HG03354 (cell line): ENCODE results near the gene SCYGR7.
"Not testable (repeated sequence)": the region's sequence is repeated elsewhere in the genome, so short reads cannot be mapped to it uniquely, and the experiment has no call there.

ENCODE experiments used
- ATAC-seq: cut with Tn5 transposase; IDR thresholded peaks from one replicate; pipeline ENCODE4 v1.9.1; 2021; ENCODE audit warnings: mild to moderate bottlenecking; ENCODE audit not compliant: unreplicated experiment, poor library complexity, severe bottlenecking

Gene SCYGR7, protein sequence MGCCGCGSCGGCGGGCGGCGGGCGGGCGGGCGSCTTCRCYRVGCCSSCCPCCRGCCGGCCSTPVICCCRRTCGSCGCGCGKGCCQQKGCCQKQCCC

DNA sequence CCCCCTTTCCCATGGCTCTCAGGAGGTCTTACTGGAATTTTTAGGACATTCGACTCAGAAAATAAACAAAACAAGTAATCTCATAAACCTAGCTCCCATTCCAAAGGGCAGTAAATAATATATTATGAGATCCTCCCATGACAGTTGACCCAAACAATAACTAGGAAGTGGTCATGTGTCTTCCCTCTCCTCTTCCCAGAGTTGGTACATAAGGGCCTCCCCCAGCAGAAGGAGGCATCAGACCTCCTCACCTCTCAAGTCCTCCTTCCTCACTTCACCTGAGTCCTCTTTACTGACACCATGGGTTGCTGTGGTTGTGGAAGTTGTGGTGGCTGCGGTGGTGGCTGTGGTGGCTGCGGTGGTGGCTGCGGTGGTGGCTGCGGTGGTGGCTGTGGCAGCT is at the start of gene SCYGR7:
TSS of gene SCYGR7 (plus strand) at position 301 of the 400 bp plus-strand sequence. CDS start at position 301, 0 bp downstream.
- no peak for ATAC-seq

DNA sequence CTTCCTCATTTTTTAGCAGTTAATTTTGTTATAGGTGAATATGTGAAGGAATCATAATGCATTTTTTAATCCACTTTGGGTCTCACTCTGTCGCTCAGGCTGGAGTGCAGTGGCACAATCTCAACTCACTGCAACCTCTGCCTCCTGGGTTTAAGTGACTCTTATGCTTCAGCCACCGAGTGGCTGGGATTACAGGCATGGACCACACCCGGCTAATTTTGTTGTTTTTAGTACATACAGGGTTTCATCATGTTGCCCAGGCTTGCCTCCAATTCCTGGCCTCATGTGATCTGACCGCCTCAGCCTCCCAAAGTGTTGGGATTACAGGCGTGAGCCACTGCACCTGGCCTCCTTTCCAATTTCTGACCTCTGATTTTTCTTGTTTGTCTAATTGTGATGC is 43.9 kb upstream of the SCYGR7 start:
- no peak for ATAC-seq

DNA sequence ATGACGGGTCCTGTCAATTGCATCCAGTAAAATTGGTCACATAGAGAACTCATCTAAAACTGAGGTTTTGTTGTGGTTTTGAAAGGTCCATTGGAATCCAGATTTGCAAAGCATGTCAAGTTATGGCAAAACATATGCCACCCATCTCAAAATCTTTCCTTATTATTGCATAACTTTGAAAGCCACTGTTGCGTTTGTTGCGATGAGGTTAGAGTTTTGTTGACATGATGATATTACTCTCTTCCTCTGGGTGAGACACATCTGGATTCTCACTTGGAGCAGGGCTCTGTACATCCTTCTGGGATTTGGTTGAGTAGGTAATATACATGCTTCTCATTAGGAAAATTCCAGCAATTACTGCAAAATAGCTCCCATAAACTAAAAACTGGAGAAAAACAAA is 40.9 kb upstream of the SCYGR7 start:
- no peak for ATAC-seq

DNA sequence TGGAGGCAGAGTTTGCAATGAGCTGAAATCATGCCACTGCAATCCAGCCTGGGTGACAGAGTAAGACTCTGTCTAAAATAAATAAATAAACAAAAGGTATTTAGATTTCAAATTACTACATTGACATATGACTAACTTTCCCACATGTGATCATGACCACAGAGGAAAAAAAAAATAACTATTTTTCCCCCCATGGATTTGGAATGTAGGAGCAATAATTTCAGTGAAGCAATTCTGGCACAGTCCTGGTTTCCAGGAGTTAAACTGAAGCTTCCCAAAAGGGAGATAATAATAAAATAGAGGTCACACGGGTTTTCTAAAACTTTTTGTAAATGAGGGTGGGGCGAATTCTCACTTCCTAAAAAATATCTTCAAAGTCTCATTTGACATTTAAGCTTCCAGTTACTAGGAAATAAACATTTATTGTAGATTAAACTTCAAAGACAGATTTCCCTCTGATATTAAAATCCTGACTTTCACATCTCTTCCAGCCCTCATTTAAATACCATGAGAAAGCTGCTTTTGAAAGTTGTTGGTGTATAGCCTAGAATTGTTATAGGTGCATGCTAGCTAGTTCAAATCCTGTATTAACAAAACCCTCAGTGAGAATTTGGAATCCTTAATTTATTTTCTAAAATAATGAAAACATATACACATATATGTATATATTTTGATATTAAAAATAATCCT is 31.0 kb upstream of the SCYGR7 start:
- no peak for ATAC-seq

DNA sequence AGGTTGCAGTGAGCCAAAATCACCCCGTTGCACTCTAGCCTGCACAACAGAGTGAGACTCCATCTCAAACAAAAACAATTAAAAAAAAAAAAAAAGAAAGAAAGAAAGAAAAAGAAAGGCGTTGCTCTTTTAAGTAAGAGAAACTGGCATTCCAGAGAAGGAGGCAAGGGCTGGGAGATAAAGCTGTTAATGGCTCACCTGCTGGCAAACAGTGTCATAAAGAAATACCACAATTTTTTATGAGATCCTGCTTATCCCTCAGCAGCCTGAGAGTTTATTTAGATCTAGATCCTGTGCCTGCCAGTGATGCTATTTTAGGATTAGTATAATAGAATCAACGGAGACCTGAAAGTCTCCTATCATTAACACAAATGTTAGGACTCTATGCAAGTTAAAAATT is 26.6 kb upstream of the SCYGR7 start:
- no peak for ATAC-seq

DNA sequence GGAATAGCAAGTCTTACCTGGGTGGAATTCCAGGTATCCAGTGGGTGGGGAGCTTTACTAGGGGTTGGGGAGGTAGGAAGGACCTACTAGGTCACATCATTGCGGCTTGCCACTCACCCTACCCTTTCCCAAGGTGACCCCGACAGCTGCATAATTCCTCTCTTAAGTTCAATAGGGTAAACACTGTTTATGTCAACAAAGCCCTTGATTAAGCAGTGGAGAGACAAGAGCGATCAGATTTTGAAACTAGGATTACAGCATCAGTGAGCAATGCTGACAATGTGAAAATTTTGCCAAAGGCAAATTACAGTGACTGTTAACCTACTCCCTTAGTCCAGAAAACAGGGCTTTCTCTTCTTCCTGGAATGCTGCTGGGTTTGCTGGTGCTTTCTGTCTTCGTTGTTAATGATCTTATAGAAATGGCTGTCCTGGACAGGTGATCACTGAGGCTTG is 24.8 kb upstream of the SCYGR7 start:
- no peak for ATAC-seq

DNA sequence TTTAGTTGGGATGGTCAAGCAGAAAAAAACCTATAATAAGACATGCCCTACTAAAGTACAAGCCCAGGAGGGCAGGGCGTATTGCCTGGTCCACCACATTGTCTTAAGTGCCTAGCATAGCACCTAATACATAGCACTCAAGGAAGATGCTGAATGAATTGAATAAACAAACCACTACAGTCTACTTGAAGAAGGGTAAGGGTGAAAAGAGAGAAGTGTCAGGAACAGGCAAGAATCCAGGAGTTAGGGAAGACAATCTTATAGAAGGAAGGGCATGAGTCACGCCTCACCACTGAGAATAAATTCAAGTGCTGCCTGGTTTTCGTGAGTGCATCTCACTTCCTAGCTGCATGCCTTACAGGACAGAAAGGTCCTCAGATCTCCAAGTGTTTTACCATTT is 24.2 kb upstream of the SCYGR7 start:
- ATAC-seq: no peak

DNA sequence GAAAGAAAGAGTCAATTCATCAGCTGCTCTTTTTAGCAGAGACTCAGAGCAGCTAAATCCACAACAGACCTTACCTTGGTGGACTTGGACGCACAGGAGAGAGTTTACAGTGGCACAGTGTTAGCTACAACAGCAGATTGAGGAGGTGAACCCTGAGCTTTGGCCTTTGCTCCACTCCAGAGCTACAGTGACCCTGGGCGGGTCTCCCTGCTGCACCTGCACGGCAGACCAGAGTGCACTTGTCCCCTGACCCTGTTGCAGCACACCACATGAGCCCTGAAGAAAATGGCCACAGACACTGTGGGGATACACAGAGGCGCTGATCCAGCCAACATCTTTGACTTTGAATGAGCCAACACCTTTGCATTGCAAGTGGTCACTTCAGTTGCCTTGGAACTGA is 21.3 kb upstream of the SCYGR7 start:
- ATAC-seq: no peak

DNA sequence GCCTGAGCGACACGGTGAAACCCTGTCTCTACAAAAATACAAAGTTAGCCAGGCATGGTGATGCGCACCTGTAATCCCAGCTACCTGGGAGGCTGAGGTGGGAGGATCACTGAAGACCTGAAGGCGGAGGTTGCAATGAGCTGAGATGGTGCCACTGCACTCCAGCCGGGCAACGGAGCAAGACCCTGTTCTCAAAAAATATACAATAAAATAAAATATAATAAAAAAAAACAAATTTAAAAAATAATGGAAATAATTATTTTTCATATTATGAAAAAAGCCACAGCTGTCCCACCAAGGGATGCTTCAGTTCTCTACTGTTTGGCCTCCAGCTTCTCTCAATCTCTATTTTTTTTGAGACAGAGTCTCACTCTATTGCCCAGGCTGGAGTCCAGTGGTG is 20.7 kb upstream of the SCYGR7 start:
- no peak for ATAC-seq

DNA sequence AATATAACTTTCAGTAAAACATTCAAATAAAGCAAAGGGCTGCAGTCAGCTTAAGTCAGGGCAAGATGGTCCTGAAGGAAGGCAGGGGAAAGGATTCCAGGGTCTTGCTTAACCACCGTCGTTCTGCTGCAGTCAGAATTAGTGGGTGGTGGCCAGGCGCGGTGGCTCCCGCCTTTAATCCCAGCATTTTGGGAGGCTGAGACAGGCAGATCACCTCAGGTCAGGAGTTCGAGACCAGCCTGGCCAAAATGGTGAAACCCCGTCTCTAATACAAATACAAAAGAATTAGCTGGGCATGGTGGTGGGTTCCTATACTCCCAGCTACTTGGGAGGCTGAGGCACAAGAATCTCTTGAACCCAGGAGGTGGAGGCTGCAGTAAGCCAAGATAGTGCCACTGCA is 17.1 kb upstream of the SCYGR7 start:
- no peak for ATAC-seq

DNA sequence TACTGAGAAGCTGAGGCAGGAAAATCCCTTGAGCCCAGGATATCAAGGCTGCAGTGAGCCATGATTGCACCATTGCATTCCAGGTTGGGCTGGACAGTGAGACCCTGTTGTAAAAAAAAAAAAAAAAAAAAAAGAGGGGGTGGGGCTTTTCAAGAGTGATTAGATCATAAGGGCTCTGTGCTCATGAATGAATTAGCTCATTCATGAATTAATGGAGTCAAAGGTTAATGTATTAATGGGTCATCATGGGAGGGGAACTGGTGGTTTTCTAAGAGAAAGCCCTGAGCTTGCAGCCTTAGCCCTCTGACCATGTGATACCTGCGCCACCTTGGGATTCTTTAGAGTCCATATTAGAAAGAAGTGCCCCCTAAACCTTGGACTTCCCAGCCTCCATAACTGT is 14.8 kb upstream of the SCYGR7 start:
- ATAC-seq: no peak

DNA sequence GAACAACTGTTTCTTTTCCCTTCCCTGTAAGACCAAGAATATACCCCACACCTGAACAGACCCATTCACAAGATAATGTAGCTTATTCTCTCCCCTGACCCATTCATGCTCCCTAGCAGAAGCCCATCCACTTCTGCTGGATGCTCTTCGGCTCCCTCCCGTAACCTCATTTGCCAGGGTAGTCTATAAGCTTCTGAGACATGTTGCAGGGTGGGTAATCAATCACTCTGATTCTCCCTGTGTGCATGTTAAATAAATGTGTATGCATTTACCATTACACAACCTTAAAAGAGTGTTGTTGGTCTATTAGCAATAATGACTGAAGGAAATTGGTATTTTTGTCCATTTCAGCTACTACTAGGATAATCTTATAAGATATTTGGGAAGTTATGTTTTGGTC is 11.6 kb upstream of the SCYGR7 start:
- no peak for ATAC-seq

DNA sequence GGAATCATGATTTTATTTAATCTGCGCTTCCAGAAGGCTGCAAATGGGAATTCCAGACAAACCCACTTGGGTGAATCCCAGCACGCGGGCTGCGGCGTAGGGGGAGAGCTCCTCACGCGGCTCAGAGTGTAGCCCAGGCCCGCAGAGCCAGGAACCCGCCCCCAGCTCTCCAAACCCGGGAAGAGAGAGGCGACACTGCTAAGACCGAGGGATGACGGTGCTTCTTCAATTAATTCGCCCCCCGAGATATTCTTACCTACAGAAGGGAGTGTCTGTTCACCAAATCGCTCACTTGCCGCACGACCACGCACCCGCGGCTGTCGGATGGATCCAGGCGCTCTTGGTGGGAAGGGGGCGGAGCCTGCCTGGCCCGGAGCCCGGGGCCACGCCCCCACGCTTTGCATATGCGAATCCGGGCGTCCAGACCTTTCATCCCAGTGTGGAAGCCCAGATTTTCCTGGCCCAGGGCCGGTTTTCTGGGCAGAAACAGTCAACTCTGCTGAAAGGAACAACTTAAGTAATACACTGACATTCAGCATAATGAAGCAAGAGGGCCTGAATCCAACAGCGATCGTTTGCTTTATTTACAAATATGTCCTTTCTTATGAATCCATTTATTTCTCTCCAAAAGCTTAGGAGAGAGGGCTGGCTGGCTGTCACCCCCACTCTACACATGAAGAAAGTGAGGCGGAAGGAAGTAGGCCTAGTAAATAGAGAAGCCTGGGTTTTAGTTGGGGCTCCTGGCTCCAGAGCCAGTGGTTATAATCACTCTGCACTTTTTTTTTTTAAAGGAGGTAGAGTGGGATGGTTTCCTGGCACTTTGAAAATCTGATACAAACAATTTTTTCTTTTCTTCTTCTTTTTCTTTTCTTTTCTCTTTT is 10.2 kb upstream of the SCYGR7 start, which contains the start of gene SLC19A3:
TSS of gene SLC19A3 (minus strand) at position 342 of the 881 bp plus-strand sequence. CDS start 15,710 bp downstream, outside the sequence.
- ATAC-seq: no peak

DNA sequence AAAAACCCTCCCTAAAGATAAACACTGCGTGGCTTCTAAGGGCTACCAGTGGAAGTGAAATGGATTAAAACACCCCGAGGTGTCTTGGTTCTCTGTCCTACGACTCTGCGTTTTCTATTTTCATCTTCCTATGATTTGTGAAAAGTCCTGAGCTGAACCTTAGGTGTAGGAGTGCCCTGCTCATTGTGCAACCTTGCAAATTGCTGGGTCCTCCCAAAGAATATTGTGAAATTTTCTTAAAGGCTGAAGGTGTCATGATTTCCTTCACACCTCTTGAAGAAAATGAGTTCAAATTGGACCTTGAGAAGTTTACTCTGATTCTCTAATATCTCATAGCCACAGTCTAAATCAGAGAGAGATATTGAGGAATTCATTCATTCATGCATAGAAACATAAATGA is 8.5 kb upstream of the SCYGR7 start:
- ATAC-seq: no peak

DNA sequence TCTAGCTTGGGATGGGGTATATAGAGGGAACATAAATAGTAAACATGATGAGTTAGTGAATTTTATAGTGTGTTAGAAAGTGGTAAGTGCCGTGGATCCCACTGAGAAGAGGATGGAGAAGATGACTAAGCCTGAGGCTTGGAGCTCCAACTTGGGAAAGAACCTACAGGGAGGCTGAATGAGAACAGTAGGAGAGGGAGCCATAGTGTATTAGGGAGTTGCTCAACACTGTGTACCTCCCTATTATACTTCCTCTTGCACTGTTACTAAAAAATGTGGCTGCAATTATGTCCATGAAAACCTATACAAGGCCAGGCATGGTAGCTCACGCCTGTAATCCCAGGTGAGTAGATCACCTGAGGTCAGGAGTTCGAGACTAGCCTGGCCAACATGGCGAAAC is 7.5 kb upstream of the SCYGR7 start:
- ATAC-seq: no peak

DNA sequence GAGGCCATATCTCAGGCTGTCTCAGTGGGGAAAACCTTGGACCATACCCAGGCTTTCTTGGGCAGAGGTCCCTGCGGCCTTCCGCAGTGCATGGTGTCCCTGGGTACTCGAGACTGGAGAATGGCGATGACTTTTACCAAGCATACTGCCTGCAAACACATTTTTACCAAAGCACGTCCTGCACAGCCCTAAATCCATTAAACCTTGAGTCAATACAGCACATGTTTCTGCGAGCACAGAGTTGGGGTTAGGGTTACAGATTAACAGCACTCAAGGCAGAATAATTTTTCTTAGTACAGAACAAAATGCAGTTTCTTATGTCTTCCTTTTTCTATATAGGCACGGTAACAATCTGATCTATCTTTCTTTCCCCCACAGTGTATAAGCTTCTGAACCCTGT is 5.3 kb upstream of the SCYGR7 start:
- ATAC-seq: not testable (repeated sequence)

DNA sequence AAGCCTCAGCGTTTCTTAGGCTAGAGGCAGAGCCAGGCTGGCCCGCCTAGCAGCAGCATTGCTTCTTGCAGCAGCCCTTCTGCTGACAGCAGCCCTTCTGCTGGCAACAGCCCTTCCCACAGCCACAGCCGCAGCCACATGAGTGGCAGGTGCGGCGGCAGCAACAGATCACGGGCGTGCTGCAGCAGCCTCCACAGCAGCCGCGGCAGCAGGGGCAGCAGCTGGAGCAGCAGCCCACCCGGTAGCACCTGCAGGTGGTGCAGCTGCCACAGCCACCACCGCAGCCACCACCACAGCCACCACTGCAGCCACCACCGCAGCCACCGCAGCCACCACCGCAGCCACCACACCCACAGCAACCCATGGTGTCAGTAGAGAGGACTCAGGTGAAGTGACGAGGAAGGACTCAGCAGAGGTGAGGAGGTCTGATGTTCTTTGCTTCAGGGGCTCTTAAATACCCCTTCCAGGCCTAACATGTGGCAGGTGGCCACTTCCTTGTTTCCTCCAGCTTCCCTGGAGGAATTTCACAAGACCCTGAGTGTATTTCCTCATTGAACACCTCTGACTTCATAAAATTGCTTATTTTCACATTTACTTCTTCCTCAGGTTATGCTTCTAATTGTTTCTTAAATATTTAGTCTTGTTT is 3.6 kb upstream of the SCYGR7 start, which contains the start of gene SCYGR6:
TSS of gene SCYGR6 (minus strand) at position 364 of the 646 bp plus-strand sequence. CDS start at position 364, 0 bp downstream.
- ATAC-seq: no peak

DNA sequence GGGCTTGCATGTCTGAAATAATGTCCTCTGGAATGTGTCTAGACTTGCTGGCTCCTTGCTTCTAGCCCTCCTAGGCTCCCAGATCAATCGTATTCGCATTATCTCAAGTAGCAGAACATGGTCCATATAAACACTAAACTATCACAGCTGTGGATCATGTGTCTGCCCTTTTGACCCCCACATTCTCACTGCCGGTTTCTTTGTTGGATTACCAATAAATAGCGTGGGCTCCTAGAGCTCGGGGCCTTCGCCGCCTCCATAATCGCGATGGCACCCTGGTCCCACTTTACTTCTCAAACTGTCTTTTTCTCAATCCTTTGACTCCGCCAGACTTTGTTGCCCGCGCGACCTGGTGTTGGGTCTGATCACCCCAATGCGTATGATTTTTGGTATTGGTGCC is 11.2 kb downstream of the SCYGR7 start:
- no peak for ATAC-seq

DNA sequence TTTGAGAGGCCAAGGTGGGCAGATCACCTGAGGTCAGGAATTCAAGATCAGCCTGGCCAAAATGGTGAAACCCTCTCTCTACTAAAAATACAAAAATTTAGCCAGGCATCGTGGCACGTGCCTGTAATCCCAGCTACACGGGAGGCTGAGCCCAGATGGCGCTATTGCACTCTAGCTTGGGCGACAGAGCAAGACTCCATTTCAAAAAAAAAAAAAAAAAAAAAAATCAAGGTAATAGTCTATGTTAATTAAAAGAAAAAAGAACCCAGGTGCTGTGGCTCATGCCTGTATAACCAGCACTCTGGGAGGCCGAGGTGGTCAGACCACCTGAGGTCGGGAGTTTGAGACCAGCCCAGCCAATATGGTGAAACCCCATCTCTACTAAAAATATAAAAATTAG is 12.6 kb downstream of the SCYGR7 start:
- ATAC-seq: not testable (repeated sequence)

DNA sequence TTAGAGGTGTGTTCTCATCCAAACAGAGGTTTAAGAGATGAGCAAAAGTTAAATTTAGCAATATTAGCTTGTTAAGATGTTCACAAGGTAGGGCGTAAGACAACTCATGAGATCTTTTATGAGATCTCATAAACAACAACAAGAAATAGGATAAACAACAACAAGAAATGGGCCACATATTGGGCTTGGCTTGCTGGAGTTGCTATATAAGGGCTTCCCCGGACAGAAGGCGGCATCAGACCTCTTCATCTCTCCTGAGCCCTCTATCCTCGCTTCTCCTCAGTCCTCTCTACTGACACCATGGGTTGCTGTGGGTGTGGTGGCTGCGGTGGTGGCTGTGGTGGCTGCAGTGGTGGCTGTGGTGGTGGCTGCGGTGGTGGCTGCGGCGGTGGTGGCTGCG is 17.5 kb downstream of the SCYGR7 start, which contains the start of gene SCYGR8:
TSS of gene SCYGR8 (plus strand) at position 301 of the 400 bp plus-strand sequence. CDS start at position 301, 0 bp downstream.
- ATAC-seq: no peak
